ENCODE results near the gene HRCT1.

DNA sequence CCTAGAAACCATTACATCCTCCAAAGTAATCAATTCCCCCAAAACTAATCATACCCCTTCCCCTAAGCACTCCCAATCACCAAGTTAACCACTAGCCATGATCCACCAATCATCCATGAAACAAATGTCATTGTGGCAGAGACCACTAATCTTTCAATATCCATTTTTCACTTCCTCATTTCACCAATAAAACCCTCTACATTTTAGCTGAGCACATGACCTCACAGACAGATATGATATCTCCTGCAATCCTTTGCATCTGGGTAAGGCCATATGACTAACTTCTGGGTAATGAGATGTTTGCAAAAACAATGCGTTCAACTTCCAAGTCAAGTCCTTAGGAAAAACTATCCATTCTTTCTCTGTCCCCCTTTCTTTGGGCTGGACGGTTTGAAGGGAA is 31.2 kb downstream of the HRCT1 start:
- TF ChIP-seq, protein P1, sequence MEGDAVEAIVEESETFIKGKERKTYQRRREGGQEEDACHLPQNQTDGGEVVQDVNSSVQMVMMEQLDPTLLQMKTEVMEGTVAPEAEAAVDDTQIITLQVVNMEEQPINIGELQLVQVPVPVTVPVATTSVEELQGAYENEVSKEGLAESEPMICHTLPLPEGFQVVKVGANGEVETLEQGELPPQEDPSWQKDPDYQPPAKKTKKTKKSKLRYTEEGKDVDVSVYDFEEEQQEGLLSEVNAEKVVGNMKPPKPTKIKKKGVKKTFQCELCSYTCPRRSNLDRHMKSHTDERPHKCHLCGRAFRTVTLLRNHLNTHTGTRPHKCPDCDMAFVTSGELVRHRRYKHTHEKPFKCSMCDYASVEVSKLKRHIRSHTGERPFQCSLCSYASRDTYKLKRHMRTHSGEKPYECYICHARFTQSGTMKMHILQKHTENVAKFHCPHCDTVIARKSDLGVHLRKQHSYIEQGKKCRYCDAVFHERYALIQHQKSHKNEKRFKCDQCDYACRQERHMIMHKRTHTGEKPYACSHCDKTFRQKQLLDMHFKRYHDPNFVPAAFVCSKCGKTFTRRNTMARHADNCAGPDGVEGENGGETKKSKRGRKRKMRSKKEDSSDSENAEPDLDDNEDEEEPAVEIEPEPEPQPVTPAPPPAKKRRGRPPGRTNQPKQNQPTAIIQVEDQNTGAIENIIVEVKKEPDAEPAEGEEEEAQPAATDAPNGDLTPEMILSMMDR (IDR thresholded peaks at IDR 0.05; ENCODE audit: extremely low read depth in 1 of 2, insufficient read depth in 1 of 2, low read depth in 1 of 2, low read length in 2 of 2), result no peak
- TF ChIP-seq MYC (IDR thresholded peaks at IDR 0.05; ENCODE audit: low read depth, low read length) (no peak), JUN (IDR thresholded peaks at IDR 0.05; ENCODE audit: borderline replicate concordance, insufficient read depth, insufficient read length, low read depth) (no peak), EZH2 (IDR thresholded peaks at IDR 0.05; ENCODE audit: borderline replicate concordance, low read depth, low read length, severe bottlenecking) (no peak), POLR2A (IDR thresholded peaks at IDR 0.05; ENCODE audit: low read depth, low read length) (no peak)
- TF ChIP-seq, protein P2, sequence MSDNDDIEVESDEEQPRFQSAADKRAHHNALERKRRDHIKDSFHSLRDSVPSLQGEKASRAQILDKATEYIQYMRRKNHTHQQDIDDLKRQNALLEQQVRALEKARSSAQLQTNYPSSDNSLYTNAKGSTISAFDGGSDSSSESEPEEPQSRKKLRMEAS (IDR thresholded peaks at IDR 0.05; ENCODE audit: insufficient read depth, insufficient read length), result no peak
